GM23338 (cell line): ENCODE results near the gene OR2T10. TPM values are rescaled to one million over a fixed set of nuclear protein-coding genes. Genes with fewer than 3 reads are reported as not detected.

Experiments
- ATAC-seq: fragments of 200-7000 bp; cut with Tn5 transposase; 3 replicates; pipeline ENCODE4 v1.9.1; 2020
- DNase-seq: peaks from one replicate; pipeline ENCODE4 v3.0.0-alpha.2; 2015; ENCODE audit warnings: low spot score
- H2AFZ ChIP-seq: fragments of 200-600 bp; sonication (generic); 2 replicates; pipeline ENCODE4 v1.8.0; 2016; ENCODE audit warnings: antibody characterized with exemption, mild to moderate bottlenecking, moderate library complexity
- H3F3A ChIP-seq: fragments of 200-600 bp; sonication (generic); replicated peaks from 2 replicates; pipeline ENCODE4 v1.8.0; 2017; ENCODE audit warnings: antibody characterized with exemption, mixed run types, low read depth
- H3K27ac ChIP-seq: fragments of 200-600 bp; sonication (generic); 2 replicates; pipeline ENCODE4 v1.6.1; 2016; ENCODE audit warnings: low read depth
- H3K27me3 ChIP-seq: fragments of 200-600 bp; sonication (generic); 2 replicates; pipeline ENCODE4 v1.8.0; 2016; ENCODE audit warnings: mild to moderate bottlenecking, mixed run types, moderate library complexity; ENCODE audit not compliant: insufficient read depth
- H3K36me3 ChIP-seq: fragments of 200-600 bp; sonication (generic); 2 replicates; pipeline ENCODE4 v1.8.0; 2016; ENCODE audit warnings: mild to moderate bottlenecking; ENCODE audit not compliant: insufficient read depth
- H3K4me1 ChIP-seq: fragments of 200-600 bp; sonication (generic); 2 replicates; pipeline ENCODE4 v1.8.0; 2016; ENCODE audit warnings: mild to moderate bottlenecking, moderate library complexity; ENCODE audit not compliant: insufficient read depth
- H3K4me2 ChIP-seq: fragments of 200-600 bp; sonication (generic); 2 replicates; pipeline ENCODE4 v1.7.1; 2017; ENCODE audit warnings: mixed run types
- H3K4me3 ChIP-seq: fragments of 200-600 bp; sonication (generic); 2 replicates; pipeline ENCODE4 v1.6.1; 2016; ENCODE audit warnings: mixed run types
- H3K79me2 ChIP-seq: fragments of 200-600 bp; sonication (generic); replicated peaks from 2 replicates; pipeline ENCODE4 v1.8.0; 2017; ENCODE audit warnings: mild to moderate bottlenecking; ENCODE audit not compliant: insufficient read depth
- H3K9me2 ChIP-seq: fragments of 200-600 bp; sonication (generic); 2 replicates; pipeline ENCODE4 v1.8.0; 2017; ENCODE audit not compliant: insufficient read depth
- H4K20me1 ChIP-seq: fragments of 200-600 bp; sonication (generic); replicated peaks from 2 replicates; pipeline ENCODE4 v1.8.0; 2017; ENCODE audit warnings: mild to moderate bottlenecking; ENCODE audit not compliant: insufficient read depth
- H3K27ac Mint-ChIP-seq: 2 replicates; pipeline ENCODE4 v1.8.0; 2020; ENCODE audit warnings: inconsistent platforms, mild to moderate bottlenecking, moderate library complexity, mixed read lengths
- H3K27me3 Mint-ChIP-seq: 3 replicates; pipeline ENCODE4 v1.8.0; 2022; ENCODE audit warnings: low read depth, mild to moderate bottlenecking, moderate library complexity, mixed read lengths, inconsistent platforms; ENCODE audit not compliant: insufficient read depth, poor library complexity
- H3K36me3 Mint-ChIP-seq: 3 replicates; pipeline ENCODE4 v1.8.0; 2021; ENCODE audit warnings: low read depth, mild to moderate bottlenecking, inconsistent platforms, moderate library complexity, mixed read lengths
- H3K4me1 Mint-ChIP-seq: 3 replicates; pipeline ENCODE4 v1.8.0; 2020; ENCODE audit warnings: mild to moderate bottlenecking, inconsistent platforms, mixed read lengths
- H3K4me3 Mint-ChIP-seq: 3 replicates; pipeline ENCODE4 v1.8.0; 2021; ENCODE audit warnings: moderate library complexity, mild to moderate bottlenecking, inconsistent platforms, mixed read lengths
- H3K9me3 Mint-ChIP-seq: 3 replicates; pipeline ENCODE4 v1.8.0; 2020; ENCODE audit warnings: moderate library complexity, mild to moderate bottlenecking, inconsistent platforms, mixed read lengths
- CTCF ChIP-seq, 2 experiments: fragments of 200-600 bp in 1 of 2; sonication (generic) in 1 of 2; conservative IDR thresholded peaks; 2 replicates each; pipeline versions ENCODE4 v1.5.1 to v1.6.1; 2016 to 2017; ENCODE audit warnings: antibody characterized with exemption in 2 of 2, low read depth in 2 of 2, mild to moderate bottlenecking in 2 of 2, moderate library complexity in 1 of 2
- EZH2 ChIP-seq: fragments of 200-600 bp; sonication (generic); IDR thresholded peaks from one replicate; pipeline ENCODE4 v1.8.0; 2017; ENCODE audit warnings: antibody characterized with exemption, mild to moderate bottlenecking, low read depth; ENCODE audit not compliant: unreplicated experiment
- EZH2phosphoT487 ChIP-seq: fragments of 200-600 bp; sonication (generic); IDR thresholded peaks from one replicate; pipeline ENCODE4 v1.8.1; 2018; ENCODE audit warnings: antibody characterized with exemption; ENCODE audit not compliant: unreplicated experiment
- NANOG ChIP-seq: IDR thresholded peaks from 2 replicates; pipeline ENCODE4 v1.6.1; 2016; ENCODE audit warnings: antibody characterized with exemption, borderline replicate concordance
- POLR2AphosphoS5 ChIP-seq: IDR thresholded peaks from 2 replicates; pipeline ENCODE4 v1.6.1; 2016; ENCODE audit warnings: antibody characterized with exemption, low read depth
- STAT1 ChIP-seq: IDR thresholded peaks from one replicate; pipeline ENCODE4 v1.6.1; 2016; ENCODE audit warnings: antibody characterized with exemption; ENCODE audit not compliant: unreplicated experiment
- ZNF114 ChIP-seq: fragments of 250-450 bp; sonication (Bioruptor Pico); IDR thresholded peaks from 2 replicates; pipeline ENCODE4 v1.5.0; 2020; ENCODE audit warnings: mild to moderate bottlenecking, moderate library complexity
- ZNF331 ChIP-seq: fragments of 250-450 bp; sonication (Bioruptor Pico); IDR thresholded peaks from 2 replicates; pipeline ENCODE4 v1.5.0; 2020; ENCODE audit warnings: low read depth, mild to moderate bottlenecking, moderate library complexity
- ZNF462 ChIP-seq: fragments of 250-450 bp; sonication (Bioruptor Pico); IDR thresholded peaks from 2 replicates; pipeline ENCODE4 v1.5.0; 2020; ENCODE audit warnings: mild to moderate bottlenecking, moderate library complexity
- polyA plus RNA-seq: library from polyadenylated mRNA; unstranded; fragments of >200 nt; fragmentation: Nextera tagmentation; extraction: Ambion mirVana; gene quantifications from 2 replicates; pipeline ENCODE4 v1.2.1, GENCODE V29; 2016
- total RNA-seq: library from RNA; depleted of rRNA; stranded (reverse); fragments of >200 nt; shearing (Covaris generic); gene quantifications from 2 replicates; pipeline ENCODE4 v1.2.3, GENCODE V29; 2014
- TF ChIP-seq, protein P1 (sequence below): IDR thresholded peaks from one replicate; pipeline ENCODE4 v1.6.1; 2018; ENCODE audit warnings: antibody characterized with exemption; ENCODE audit not compliant: unreplicated experiment

The OR2T10 gene
- total and polyA plus RNA-seq, 2 experiments from 2014 or later, result not detected

DNA sequence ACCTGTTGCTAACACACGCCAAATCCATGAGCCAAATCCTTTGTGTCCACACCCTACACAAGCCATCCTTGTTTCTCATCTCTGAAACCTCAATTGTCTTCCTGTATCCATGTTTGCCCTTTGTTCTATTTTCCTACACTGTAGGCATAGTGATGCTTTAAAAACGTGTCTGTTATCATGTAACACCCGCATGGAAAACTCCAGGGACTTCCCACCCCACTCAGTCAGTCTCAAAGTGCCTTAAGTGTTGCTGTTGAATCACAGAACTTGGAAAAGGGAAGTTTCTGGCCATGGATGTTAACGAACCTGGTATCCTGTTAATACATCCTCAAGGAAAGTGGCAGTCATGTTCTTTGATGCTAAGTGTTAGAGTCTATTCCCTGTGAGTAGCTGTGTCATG lies 27.7 kb upstream of the OR2T10 start:
- Histone ChIP-seq H3F3A (no peaks in the 10 kb centered on the region), H3K36me3 (no peaks in the 10 kb centered on the region), H3K79me2 (no peaks in the 10 kb centered on the region), H2AFZ (no peak overlapping the region), H3K4me1 (no peaks in the 10 kb centered on the region), H3K27me3 (no peaks in the 10 kb centered on the region), H3K4me3 (no peak overlapping the region), H4K20me1 (no peaks in the 10 kb centered on the region), H3K9me2 (no peaks in the 10 kb centered on the region), H3K27ac (no peak overlapping the region), H3K4me2 (no peak overlapping the region)
- TF ChIP-seq ZNF462 (CRISPR knock-in tag) (no peak), CTCF (conservative IDR thresholded peaks at IDR 0.05; ENCODE audit: low read depth in 2 of 2) (no peak), ZNF331 (CRISPR knock-in tag) (no peak), STAT1 (no peak), NANOG (no peak), EZH2phosphoT487 (no peak), POLR2AphosphoS5 (no peak), EZH2 (no peak), ZNF114 (CRISPR knock-in tag) (no peak)
- TF ChIP-seq, protein P1, sequence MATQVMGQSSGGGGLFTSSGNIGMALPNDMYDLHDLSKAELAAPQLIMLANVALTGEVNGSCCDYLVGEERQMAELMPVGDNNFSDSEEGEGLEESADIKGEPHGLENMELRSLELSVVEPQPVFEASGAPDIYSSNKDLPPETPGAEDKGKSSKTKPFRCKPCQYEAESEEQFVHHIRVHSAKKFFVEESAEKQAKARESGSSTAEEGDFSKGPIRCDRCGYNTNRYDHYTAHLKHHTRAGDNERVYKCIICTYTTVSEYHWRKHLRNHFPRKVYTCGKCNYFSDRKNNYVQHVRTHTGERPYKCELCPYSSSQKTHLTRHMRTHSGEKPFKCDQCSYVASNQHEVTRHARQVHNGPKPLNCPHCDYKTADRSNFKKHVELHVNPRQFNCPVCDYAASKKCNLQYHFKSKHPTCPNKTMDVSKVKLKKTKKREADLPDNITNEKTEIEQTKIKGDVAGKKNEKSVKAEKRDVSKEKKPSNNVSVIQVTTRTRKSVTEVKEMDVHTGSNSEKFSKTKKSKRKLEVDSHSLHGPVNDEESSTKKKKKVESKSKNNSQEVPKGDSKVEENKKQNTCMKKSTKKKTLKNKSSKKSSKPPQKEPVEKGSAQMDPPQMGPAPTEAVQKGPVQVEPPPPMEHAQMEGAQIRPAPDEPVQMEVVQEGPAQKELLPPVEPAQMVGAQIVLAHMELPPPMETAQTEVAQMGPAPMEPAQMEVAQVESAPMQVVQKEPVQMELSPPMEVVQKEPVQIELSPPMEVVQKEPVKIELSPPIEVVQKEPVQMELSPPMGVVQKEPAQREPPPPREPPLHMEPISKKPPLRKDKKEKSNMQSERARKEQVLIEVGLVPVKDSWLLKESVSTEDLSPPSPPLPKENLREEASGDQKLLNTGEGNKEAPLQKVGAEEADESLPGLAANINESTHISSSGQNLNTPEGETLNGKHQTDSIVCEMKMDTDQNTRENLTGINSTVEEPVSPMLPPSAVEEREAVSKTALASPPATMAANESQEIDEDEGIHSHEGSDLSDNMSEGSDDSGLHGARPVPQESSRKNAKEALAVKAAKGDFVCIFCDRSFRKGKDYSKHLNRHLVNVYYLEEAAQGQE, result no peak
- H3K4me1 Mint-ChIP-seq, result no peaks in the 10 kb centered on the region
- H3K4me3 Mint-ChIP-seq, result no peak overlapping the region
- ATAC-seq (no peak), DNase-seq (no peak)
- no peaks in the 10 kb centered on the region for H3K27me3 Mint-ChIP-seq
- H3K27ac Mint-ChIP-seq, result no peak overlapping the region
- peaks cover 25% of the 10 kb centered on the region for H3K9me3 Mint-ChIP-seq
- peaks cover 17% of the 10 kb centered on the region for H3K36me3 Mint-ChIP-seq
